Testis (tissue), 3 donors: ENCODE measurements around the gene VENTX. TPM values are rescaled to one million over a fixed set of nuclear protein-coding genes. Genes with fewer than 3 reads are reported as not detected.

Source experiments
- DNase-seq: peaks from one replicate; pipeline ENCODE4 v3.0.0-alpha.2; 2019
- H3K27ac ChIP-seq, 2 donors: fragments of 200-600 bp; sonication (generic); one replicate each; pipeline ENCODE4 v1.5.1; 2019
- H3K27me3 ChIP-seq: fragments of 200-600 bp; sonication (generic); one replicate; pipeline ENCODE4 v1.5.1; 2019
- H3K36me3 ChIP-seq: fragments of 200-600 bp; sonication (generic); one replicate; pipeline ENCODE4 v1.5.1; 2017; ENCODE audit warnings: low read depth; ENCODE audit errors: missing control alignments
- H3K4me1 ChIP-seq: fragments of 200-600 bp; sonication (generic); one replicate; pipeline ENCODE4 v1.5.1; 2019
- H3K4me3 ChIP-seq, 2 donors: fragments of 200-600 bp; sonication (generic); one replicate each; pipeline ENCODE4 v1.5.1; 2017 to 2019
- H3K9me3 ChIP-seq: fragments of 200-600 bp; sonication (generic); one replicate; pipeline ENCODE4 v1.5.1; 2017
- POLR2A ChIP-seq: fragments of 450-650 bp; IDR thresholded peaks from one replicate; pipeline ENCODE4 v1.6.1; 2017; ENCODE audit warnings: antibody characterized with exemption, mild to moderate bottlenecking, moderate library complexity
- WGBS, 2 donors: methylation state at CpG; one replicate each; pipeline ENCODE4 v1.1.5; 2018; 5-methylcytosine and 5-hydroxymethylcytosine counted together
- intact Hi-C: fragments of 100-400 bp; cut with DNase I; formaldehyde crosslinking; loops from one replicate; pipeline ENCODE4 v1.15.1; 2023; ENCODE audit warnings: low total_unique reads
- polyA plus RNA-seq: library from polyadenylated mRNA; stranded (reverse); fragments of 350-450 nt; fragmentation: Illumina TruSeq; extraction: RNeasy Lipid Tissue Mini Kit (QIAGEN cat#74804); gene quantifications from one replicate; pipeline ENCODE4 v1.2.3, GENCODE V29; 2014; ENCODE audit warnings: low read depth, low replicate concordance; ENCODE audit not compliant: insufficient read depth
- total RNA-seq, 2 donors: library from RNA; depleted of rRNA; stranded (reverse); fragments of >200 nt; gene quantifications; one replicate each; pipeline ENCODE4 v1.2.3, GENCODE V29; 2016
- TF ChIP-seq, protein P1 (sequence below), 3 experiments: fragments of 450-650 bp in 2 of 3; fragments of 200-600 bp in 1 of 3; sonication (generic) in 1 of 3; IDR thresholded peaks; one replicate each; pipeline ENCODE4 v1.5.1; 2016 to 2019; ENCODE audit warnings: antibody characterized with exemption in 3 of 3, mild to moderate bottlenecking in 2 of 3, moderate library complexity in 1 of 3

The VENTX gene
- total and polyA plus RNA-seq, 3 donors from 2014 or later: 1.5 to 3.5 (median 2.2) TPM

DNA sequence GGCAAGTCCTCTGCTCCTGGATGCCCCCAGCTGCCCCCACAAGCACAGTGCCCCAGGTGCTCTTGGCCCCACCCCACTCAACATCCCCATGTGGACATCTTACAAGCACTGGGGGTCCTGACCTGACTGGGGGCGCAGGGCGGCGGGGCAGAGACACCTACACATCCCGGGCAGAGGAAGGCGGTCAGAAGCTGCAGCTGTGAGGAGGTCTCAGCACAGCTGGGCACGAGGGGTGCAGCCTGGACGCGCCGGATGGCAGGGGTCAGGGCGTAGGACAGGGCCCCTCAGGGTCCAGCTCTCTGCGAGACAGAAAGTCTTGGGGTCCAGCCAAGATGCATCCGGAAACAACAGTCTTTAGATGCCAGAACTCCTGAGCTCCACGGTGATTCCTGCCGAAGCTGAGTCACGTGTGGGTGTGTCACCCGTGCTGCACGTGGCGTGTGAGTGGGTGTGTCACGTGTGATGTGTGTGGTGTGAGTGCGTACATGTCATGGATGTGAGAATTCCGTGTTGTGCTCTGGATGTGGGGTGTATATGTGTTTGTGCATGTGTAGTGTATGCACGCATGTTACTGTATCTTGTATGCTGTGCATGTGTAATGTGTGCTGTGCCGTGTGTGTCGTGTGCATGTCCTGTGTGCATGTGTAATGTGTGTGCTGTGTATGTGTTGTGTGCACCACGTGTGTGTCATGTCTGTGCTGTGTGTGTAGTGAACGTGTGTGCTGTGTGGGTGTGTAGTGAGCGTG is 5.1 kb downstream of the VENTX start:
- Histone ChIP-seq H3K36me3 (no peaks in the 10 kb centered on the region), H3K27ac (no peak overlapping the region), H3K9me3 (no peaks in the 10 kb centered on the region), H3K4me3 (no peak overlapping the region), H3K27me3 (no peaks in the 10 kb centered on the region), H3K4me1 (no peaks in the 10 kb centered on the region)
- WGBS, 2 donors: 64 to 82% methylated on average over 20 to 27 of the region's 27 CpGs
- no peak for DNase-seq
- no peak for TF ChIP-seq POLR2A
- TF ChIP-seq, protein P1, sequence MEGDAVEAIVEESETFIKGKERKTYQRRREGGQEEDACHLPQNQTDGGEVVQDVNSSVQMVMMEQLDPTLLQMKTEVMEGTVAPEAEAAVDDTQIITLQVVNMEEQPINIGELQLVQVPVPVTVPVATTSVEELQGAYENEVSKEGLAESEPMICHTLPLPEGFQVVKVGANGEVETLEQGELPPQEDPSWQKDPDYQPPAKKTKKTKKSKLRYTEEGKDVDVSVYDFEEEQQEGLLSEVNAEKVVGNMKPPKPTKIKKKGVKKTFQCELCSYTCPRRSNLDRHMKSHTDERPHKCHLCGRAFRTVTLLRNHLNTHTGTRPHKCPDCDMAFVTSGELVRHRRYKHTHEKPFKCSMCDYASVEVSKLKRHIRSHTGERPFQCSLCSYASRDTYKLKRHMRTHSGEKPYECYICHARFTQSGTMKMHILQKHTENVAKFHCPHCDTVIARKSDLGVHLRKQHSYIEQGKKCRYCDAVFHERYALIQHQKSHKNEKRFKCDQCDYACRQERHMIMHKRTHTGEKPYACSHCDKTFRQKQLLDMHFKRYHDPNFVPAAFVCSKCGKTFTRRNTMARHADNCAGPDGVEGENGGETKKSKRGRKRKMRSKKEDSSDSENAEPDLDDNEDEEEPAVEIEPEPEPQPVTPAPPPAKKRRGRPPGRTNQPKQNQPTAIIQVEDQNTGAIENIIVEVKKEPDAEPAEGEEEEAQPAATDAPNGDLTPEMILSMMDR (IDR thresholded peaks at IDR 0.05): no peak
- intact Hi-C loops: no loop called here

DNA sequence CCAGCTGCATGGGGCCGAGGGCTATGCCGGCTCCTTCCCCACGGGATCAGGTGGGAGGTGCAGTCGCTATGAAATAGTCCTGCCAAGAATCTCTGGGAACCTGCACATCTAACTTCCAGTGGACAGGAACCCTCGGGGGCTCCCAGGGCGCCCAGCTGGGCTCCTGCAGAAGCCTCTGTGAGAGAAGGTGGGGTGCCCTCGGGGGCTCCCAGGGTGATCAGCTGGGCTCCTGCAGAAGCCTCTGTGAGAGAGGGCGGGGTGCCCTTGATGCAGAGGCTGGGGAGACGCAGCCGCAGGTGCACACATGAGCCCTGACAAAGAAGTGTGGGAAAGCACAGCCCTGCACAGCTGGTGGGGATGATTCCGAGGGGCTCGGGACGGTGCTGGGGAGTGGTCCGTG is 5.9 kb downstream of the VENTX start:
- Histone ChIP-seq H3K27me3 (no peaks in the 10 kb centered on the region), H3K27ac (no peak overlapping the region), H3K9me3 (no peaks in the 10 kb centered on the region), H3K36me3 (no peaks in the 10 kb centered on the region), H3K4me1 (peaks cover 6% of the 10 kb centered on the region), H3K4me3 (no peak overlapping the region)
- 71% methylated on average over 10 to 14 of the region's 14 CpGs for WGBS, 2 donors
- intact Hi-C loops: no loop called here
- TF ChIP-seq POLR2A: no peak
- TF ChIP-seq, protein P1 (IDR thresholded peaks at IDR 0.05): no peak
- no peak for DNase-seq

DNA sequence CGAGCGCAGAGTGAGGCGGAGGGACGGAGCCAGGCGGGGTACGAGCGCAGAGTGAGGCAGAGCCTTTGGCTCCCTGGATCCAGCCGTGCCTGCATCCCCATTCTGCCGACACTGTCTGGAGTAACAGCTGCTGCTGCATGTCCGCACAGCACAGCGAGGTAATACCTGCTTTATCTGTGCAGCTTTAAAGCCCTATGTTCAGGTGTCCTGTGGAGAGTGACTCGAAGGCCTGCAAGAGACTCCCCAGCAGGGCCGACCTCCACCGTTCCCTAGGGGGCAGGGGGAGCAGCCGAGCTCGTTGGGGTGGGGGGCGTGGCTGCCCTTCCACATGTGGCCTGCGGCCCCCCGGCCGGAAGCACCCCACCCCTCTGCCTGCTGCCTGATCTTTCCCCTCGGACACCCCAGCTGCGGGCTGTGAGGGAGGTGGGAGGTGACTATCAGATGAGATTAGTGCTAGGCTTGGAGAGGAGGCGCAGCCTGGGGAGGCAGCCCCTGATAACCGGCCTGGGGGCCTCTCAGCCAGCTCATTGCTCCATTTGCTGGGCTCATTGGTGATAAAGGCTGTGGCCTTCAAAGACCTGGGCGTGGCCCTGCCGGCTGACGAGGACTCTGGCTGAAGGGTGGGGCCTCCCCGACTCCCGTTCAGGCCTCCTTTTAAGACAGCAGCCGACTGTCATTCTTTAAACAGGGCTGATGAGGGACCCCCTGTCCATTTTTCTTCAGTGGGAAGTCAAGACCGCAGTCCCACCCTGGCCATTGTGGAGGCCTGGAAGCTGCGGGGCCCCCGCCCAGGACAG is 8.0 kb downstream of the VENTX start:
- DNase-seq: peak; percentile 95
- intact Hi-C loops: no loop called here
- TF ChIP-seq, protein P1 (IDR thresholded peaks at IDR 0.05): no peak
- no peak for TF ChIP-seq POLR2A
- 68 to 89% methylated on average over 13 to 33 of the region's 33 CpGs for WGBS, 2 donors
- Histone ChIP-seq H3K4me1 (peaks cover 24% of the 10 kb centered on the region), H3K4me3 (peak overlapping the region in 1 of 2 donors; percentile 63), H3K36me3 (no peaks in the 10 kb centered on the region), H3K9me3 (no peaks in the 10 kb centered on the region), H3K27me3 (no peaks in the 10 kb centered on the region), H3K27ac (no peak overlapping the region)

DNA sequence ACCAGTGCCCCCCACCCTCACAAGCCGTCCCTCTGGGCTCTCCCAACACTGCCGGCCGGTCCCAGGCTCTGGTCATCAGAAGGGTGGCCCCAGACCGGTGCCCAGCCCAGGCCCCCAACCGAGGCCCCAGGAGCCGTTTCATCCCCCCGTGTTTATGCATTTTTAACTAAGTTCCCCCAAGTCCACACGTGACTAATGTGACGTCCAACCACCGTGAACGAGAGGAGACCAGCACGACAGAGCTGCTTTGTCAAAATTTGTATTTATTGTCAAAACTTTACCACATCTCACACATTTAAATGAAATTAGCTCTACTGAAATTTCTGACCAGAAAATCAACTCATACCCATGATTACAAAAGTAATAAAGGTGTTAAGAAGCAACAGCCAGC is 8.6 kb downstream of the VENTX start:
- Histone ChIP-seq H3K4me1 (peaks cover 27% of the 10 kb centered on the region), H3K9me3 (no peaks in the 10 kb centered on the region), H3K36me3 (no peaks in the 10 kb centered on the region), H3K4me3 (peak overlapping the region in 1 of 2 donors; percentile 63), H3K27me3 (no peaks in the 10 kb centered on the region), H3K27ac (no peak overlapping the region)
- intact Hi-C loops: no loop called here
- DNase-seq: no peak
- 57 to 77% methylated on average over 8 to 12 of the region's 12 CpGs for WGBS, 2 donors
- TF ChIP-seq POLR2A: no peak
- TF ChIP-seq, protein P1 (IDR thresholded peaks at IDR 0.05): no peak
